Endodermal cell (in vitro differentiated cells): Measurements from ENCODE around the gene JMJD1C. TPM values are rescaled to one million over a fixed set of nuclear protein-coding genes. Genes with fewer than 3 reads are reported as not detected.
A peak's percentile ranks its signal among the peaks of the same experiment; 100 is the strongest.

Source experiments
- DNase-seq: peaks from one replicate; pipeline ENCODE4 v3.0.0-alpha.2; 2017
- H3K27ac ChIP-seq: 2 replicates; pipeline ENCODE4 v1.5.1; 2013; ENCODE audit warnings: mild to moderate bottlenecking, low read depth, low read length, moderate library complexity
- H3K27me3 ChIP-seq: 2 replicates; pipeline ENCODE4 v1.6.1; 2013; ENCODE audit warnings: mild to moderate bottlenecking, low read length, moderate library complexity; ENCODE audit not compliant: insufficient read depth, control insufficient read depth, poor library complexity, severe bottlenecking
- H3K36me3 ChIP-seq: 2 replicates; pipeline ENCODE4 v1.7.0; 2013; ENCODE audit warnings: mild to moderate bottlenecking, low read length, moderate library complexity; ENCODE audit not compliant: control insufficient read depth, insufficient read depth
- H3K4me1 ChIP-seq: one replicate; pipeline ENCODE4 v1.7.0; 2013; ENCODE audit warnings: low read length; ENCODE audit not compliant: control insufficient read depth, insufficient read depth
- H3K4me3 ChIP-seq: 2 replicates; pipeline ENCODE4 v1.5.1; 2013; ENCODE audit warnings: mild to moderate bottlenecking, low read length, moderate library complexity
- H3K9ac ChIP-seq: 2 replicates; pipeline ENCODE4 v1.6.1; 2013; ENCODE audit warnings: mild to moderate bottlenecking, low read length, moderate library complexity; ENCODE audit not compliant: poor library complexity, severe bottlenecking; ENCODE audit errors: extremely low read depth
- H3K9me3 ChIP-seq: 2 replicates; pipeline ENCODE4 v1.6.1; 2013; ENCODE audit warnings: mild to moderate bottlenecking, low read length, moderate library complexity; ENCODE audit not compliant: control insufficient read depth
- H3K27ac Mint-ChIP-seq: 2 replicates; pipeline ENCODE4 v1.8.0; 2020; ENCODE audit warnings: mixed read lengths
- H3K27me3 Mint-ChIP-seq: 2 replicates; pipeline ENCODE4 v1.8.0; 2021; ENCODE audit warnings: mild to moderate bottlenecking, mixed read lengths; ENCODE audit not compliant: insufficient read depth
- H3K36me3 Mint-ChIP-seq: 2 replicates; pipeline ENCODE4 v1.8.0; 2020; ENCODE audit warnings: low read depth, mixed read lengths
- H3K4me1 Mint-ChIP-seq: 2 replicates; pipeline ENCODE4 v1.8.0; 2020; ENCODE audit warnings: mixed read lengths
- H3K4me3 Mint-ChIP-seq: 2 replicates; pipeline ENCODE4 v1.8.0; 2020; ENCODE audit warnings: mild to moderate bottlenecking, moderate library complexity, mixed read lengths
- H3K9me3 Mint-ChIP-seq: 2 replicates; pipeline ENCODE4 v1.8.0; 2020; ENCODE audit warnings: mild to moderate bottlenecking, mixed read lengths
- WGBS, 2 experiments: methylation state at CpG; one replicate each; pipeline versions ENCODE4 v1.1.5 to v1.1.7; 2013; ENCODE audit warnings: missing lambda C conversion rate in 2 of 2, mixed read lengths in 1 of 2; ENCODE audit not compliant: insufficient coverage in 1 of 2, insufficient read length in 1 of 2; 5-methylcytosine and 5-hydroxymethylcytosine counted together
- total RNA-seq, 2 donors: library from RNA; stranded (reverse); fragmentation: NEBNext Ultra II Directional in 1 of 2; extraction: Animal tissue kit (Norgen Biotek cat#: 25700) in 1 of 2; gene quantifications; 2 replicates in 1 of 2; 3 replicates in 1 of 2; pipeline ENCODE4 v1.2.1, GENCODE V29; 2021
- TF ChIP-seq, protein P1 (sequence below): fragments of 200-600 bp; sonication (generic); conservative IDR thresholded peaks from 2 replicates; pipeline ENCODE4 v1.5.0; 2021; ENCODE audit warnings: antibody characterized with exemption, mild to moderate bottlenecking

The JMJD1C gene
- total RNA-seq, 2 donors from 2014 or later = 91.3 to 114 TPM

GRCh38 chr10:63258920-63259678 lies 206.7 kb downstream of the JMJD1C start:
- no peaks in the 10 kb centered on the region for H3K27me3 ChIP-seq
- H3K4me1 Mint-ChIP-seq = peaks cover 30% of the 10 kb centered on the region

DNA sequence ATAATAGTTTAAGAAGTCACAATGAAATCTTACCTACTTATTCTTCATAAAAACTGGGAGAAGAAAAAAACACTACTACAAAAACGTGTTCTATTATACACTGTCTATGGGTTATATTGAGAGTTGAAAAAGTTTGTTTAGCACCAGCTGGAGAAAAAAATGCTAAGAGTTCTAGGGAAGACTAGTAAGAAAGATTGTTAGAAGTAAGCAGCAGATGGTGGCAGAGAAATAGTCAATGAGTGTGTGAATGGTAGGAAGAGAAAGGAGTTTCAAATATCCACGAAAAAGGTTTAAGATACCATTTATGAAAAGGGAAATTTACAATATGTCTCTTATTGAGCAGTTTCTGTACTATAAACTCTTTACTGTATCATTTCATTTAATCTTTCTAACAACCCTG lies 208.0 kb downstream of the JMJD1C start:
- 76% methylated on average over 2 of the region's 2 CpGs; no CpG with 5 or more reads in 1 of the 2 experiments for WGBS, 2 experiments

More at GRCh38 chr10:63258920-63259678, 206.7 kb downstream of the JMJD1C start:
- H3K4me1 ChIP-seq = peaks cover 7% of the 10 kb centered on the region
- TF ChIP-seq, protein P1, sequence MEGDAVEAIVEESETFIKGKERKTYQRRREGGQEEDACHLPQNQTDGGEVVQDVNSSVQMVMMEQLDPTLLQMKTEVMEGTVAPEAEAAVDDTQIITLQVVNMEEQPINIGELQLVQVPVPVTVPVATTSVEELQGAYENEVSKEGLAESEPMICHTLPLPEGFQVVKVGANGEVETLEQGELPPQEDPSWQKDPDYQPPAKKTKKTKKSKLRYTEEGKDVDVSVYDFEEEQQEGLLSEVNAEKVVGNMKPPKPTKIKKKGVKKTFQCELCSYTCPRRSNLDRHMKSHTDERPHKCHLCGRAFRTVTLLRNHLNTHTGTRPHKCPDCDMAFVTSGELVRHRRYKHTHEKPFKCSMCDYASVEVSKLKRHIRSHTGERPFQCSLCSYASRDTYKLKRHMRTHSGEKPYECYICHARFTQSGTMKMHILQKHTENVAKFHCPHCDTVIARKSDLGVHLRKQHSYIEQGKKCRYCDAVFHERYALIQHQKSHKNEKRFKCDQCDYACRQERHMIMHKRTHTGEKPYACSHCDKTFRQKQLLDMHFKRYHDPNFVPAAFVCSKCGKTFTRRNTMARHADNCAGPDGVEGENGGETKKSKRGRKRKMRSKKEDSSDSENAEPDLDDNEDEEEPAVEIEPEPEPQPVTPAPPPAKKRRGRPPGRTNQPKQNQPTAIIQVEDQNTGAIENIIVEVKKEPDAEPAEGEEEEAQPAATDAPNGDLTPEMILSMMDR = no peak
- H3K27ac ChIP-seq = no peak overlapping the region
- H3K9me3 ChIP-seq = no peaks in the 10 kb centered on the region
- no peaks in the 10 kb centered on the region for H3K27me3 Mint-ChIP-seq
- no peak overlapping the region for H3K4me3 Mint-ChIP-seq
- no peak overlapping the region for H3K4me3 ChIP-seq
- H3K27ac Mint-ChIP-seq = peak overlapping the region; percentile 19
- DNase-seq = no peak
- no peaks in the 10 kb centered on the region for H3K9me3 Mint-ChIP-seq
- H3K36me3 ChIP-seq = peaks cover 53% of the 10 kb centered on the region
- peaks cover 48% of the 10 kb centered on the region for H3K36me3 Mint-ChIP-seq
- WGBS, 2 experiments = 92 to 100% methylated on average over 1 to 2 of the region's 2 CpGs
- no peak overlapping the region for H3K9ac ChIP-seq

DNA sequence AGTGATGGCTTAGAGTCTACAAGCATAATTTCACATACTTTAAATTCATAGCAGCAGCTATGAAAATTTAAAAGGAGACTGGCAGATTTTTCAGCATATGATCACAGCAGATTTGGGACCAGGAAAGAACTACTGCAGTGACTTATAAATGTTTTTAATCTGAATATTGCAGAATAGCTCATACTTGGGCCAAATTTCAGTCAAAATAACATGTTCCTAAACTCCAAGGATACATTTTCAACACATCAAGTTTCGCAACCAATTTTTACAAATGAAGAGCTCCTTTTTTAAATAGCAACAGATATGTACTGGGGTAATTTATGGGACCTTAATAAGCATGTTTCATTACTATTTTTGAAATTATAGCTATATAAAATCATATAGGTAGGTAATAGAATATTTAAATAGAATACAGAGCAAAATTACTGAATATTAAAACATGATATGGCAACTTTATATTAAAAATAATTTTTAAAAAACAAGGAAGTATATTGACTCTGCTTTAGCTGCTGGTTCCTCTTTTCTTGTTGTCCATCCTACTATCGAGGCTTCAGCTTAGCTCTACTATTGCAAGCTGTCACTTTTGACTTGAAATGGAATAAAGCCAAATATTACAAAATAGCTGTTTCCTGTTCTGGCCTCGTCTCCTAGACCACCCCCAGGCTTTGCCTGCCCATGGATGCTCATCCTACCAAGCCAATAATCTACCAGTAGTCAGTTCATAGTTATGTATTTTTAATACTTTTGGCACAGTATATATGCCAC lies 209.6 kb downstream of the JMJD1C start:
- no peak for DNase-seq
- no peaks in the 10 kb centered on the region for H3K27me3 ChIP-seq
- no peak overlapping the region for H3K9ac ChIP-seq
- H3K36me3 ChIP-seq = peaks cover 44% of the 10 kb centered on the region
- Mint-ChIP-seq H3K4me3 (no peak overlapping the region), H3K9me3 (no peaks in the 10 kb centered on the region), H3K4me1 (peaks cover 30% of the 10 kb centered on the region), H3K27ac (no peak overlapping the region), H3K36me3 (peaks cover 34% of the 10 kb centered on the region), H3K27me3 (no peaks in the 10 kb centered on the region)
- H3K27ac ChIP-seq = no peak overlapping the region
- H3K4me1 ChIP-seq = peaks cover 7% of the 10 kb centered on the region
- TF ChIP-seq, protein P1 = no peak
- no peak overlapping the region for H3K4me3 ChIP-seq
- H3K9me3 ChIP-seq = no peaks in the 10 kb centered on the region
- 98 to 100% methylated on average over 1 to 3 of the region's 3 CpGs for WGBS, 2 experiments

More for the DNA sequence above, 208.0 kb downstream of the JMJD1C start:
- no peak for DNase-seq
- peaks cover 50% of the 10 kb centered on the region for H3K36me3 ChIP-seq
- no peaks in the 10 kb centered on the region for H3K9me3 ChIP-seq
- no peak overlapping the region for H3K9ac ChIP-seq
- H3K4me3 ChIP-seq = no peak overlapping the region
- Mint-ChIP-seq H3K9me3 (no peaks in the 10 kb centered on the region), H3K27me3 (no peaks in the 10 kb centered on the region), H3K27ac (no peak overlapping the region), H3K4me1 (peaks cover 30% of the 10 kb centered on the region), H3K36me3 (peaks cover 44% of the 10 kb centered on the region), H3K4me3 (no peak overlapping the region)
- no peaks in the 10 kb centered on the region for H3K27me3 ChIP-seq
- H3K27ac ChIP-seq = no peak overlapping the region
- H3K4me1 ChIP-seq = peaks cover 7% of the 10 kb centered on the region
- TF ChIP-seq, protein P1 = no peak
